HEK293 (cell line): Measurements from ENCODE around the gene BCL6.

ENCODE experiments used
- CTCF ChIA-PET: fragments of 350-600 bp; formaldehyde crosslinking; extraction: SDS; loops from one replicate; lab custom pipeline; 2021; ENCODE audit warnings: antibody characterized with exemption; lab: Yijun Ruan, JAX
- POLR2A ChIA-PET: fragments of 300-600 bp; formaldehyde crosslinking; extraction: SDS; loops from one replicate; lab custom pipeline; 2020; ENCODE audit warnings: antibody characterized with exemption, inconsistent platforms; lab: Yijun Ruan, JAX
- H3K27ac ChIP-seq: fragments of 200-500 bp; sonication (Bioruptor generic); 2 replicates; pipeline ENCODE4 v1.5.1; 2014; ENCODE audit warnings: low read depth, low read length, control low read depth, inconsistent platforms; ENCODE audit errors: extremely low read depth
- H3K36me3 ChIP-seq, 2 experiments: fragments of 200-500 bp in 1 of 2; sonication (Bioruptor generic) in 1 of 2; 1 replicate in 1 of 2; 2 replicates in 1 of 2; pipeline ENCODE4 v1.5.1; 2014 to 2017; ENCODE audit warnings: inconsistent platforms in 2 of 2, low read length in 2 of 2; ENCODE audit not compliant: control insufficient read depth in 2 of 2, insufficient read depth in 1 of 2
- H3K4me1 ChIP-seq: fragments of 200-500 bp; sonication (Bioruptor generic); 2 replicates; pipeline ENCODE4 v1.5.1; 2014; ENCODE audit warnings: mild to moderate bottlenecking, low read length, inconsistent platforms; ENCODE audit not compliant: control insufficient read depth, insufficient read depth
- H3K4me3 ChIP-seq: 2 replicates; pipeline ENCODE4 v1.5.1; 2011; ENCODE audit warnings: low read depth, mild to moderate bottlenecking, control low read depth, low read length, moderate library complexity
- H3K9me3 ChIP-seq: fragments of 200-500 bp; sonication (Bioruptor generic); 2 replicates; pipeline ENCODE4 v1.5.1; 2014; ENCODE audit warnings: low read depth, low read length, inconsistent platforms; ENCODE audit not compliant: control insufficient read depth, insufficient read depth
- AEBP2 ChIP-seq: fragments of 450-650 bp; formaldehyde crosslinking; IDR thresholded peaks from 2 replicates; pipeline ENCODE4 v1.5.1; 2016; ENCODE audit warnings: missing biosample characterization, missing genetic modification characterization, borderline replicate concordance
- ATF2 ChIP-seq: fragments of 450-650 bp; formaldehyde crosslinking; IDR thresholded peaks from 2 replicates; pipeline ENCODE4 v1.5.1; 2016; ENCODE audit warnings: missing biosample characterization, missing genetic modification characterization, low read depth
- FEZF1 ChIP-seq: fragments of 450-650 bp; formaldehyde crosslinking; IDR thresholded peaks from 2 replicates; pipeline ENCODE4 v1.5.1; 2016; ENCODE audit warnings: missing biosample characterization, missing genetic modification characterization
- GLIS2 ChIP-seq: fragments of 450-650 bp; formaldehyde crosslinking; IDR thresholded peaks from 2 replicates; pipeline ENCODE4 v1.5.1; 2016; ENCODE audit warnings: missing biosample characterization, missing genetic modification characterization
- HOXA7 ChIP-seq: sonication (generic); formaldehyde crosslinking; IDR thresholded peaks from 2 replicates; pipeline ENCODE4 v1.8.1; 2022; ENCODE audit warnings: missing genetic modification reagents, borderline replicate concordance
- HOXC10 ChIP-seq: sonication (generic); formaldehyde crosslinking; IDR thresholded peaks from 2 replicates; pipeline ENCODE4 v1.8.1; 2023; ENCODE audit warnings: mild to moderate bottlenecking, missing genetic modification reagents
- IKZF3 ChIP-seq: fragments of 450-650 bp; IDR thresholded peaks from 2 replicates; pipeline ENCODE4 v1.5.0; 2018; ENCODE audit warnings: missing biosample characterization, mild to moderate bottlenecking, missing genetic modification characterization, moderate library complexity
- OSR2 ChIP-seq: fragments of 450-650 bp; formaldehyde crosslinking; IDR thresholded peaks from 2 replicates; pipeline ENCODE4 v1.5.1; 2016; ENCODE audit warnings: missing biosample characterization, missing genetic modification characterization
- RBAK ChIP-seq: fragments of 450-650 bp; formaldehyde crosslinking; IDR thresholded peaks from 2 replicates; pipeline ENCODE4 v1.5.1; 2016; ENCODE audit warnings: missing biosample characterization, missing genetic modification characterization
- REPIN1 ChIP-seq: fragments of 450-650 bp; formaldehyde crosslinking; IDR thresholded peaks from 2 replicates; pipeline ENCODE4 v1.5.1; 2017; ENCODE audit warnings: missing biosample characterization, missing genetic modification characterization, low read depth
- TRIM28 ChIP-seq: IDR thresholded peaks from 2 replicates; pipeline ENCODE4 v1.6.1; 2011; ENCODE audit warnings: low read length, control low read depth, borderline replicate concordance
- ZBTB1 ChIP-seq: fragments of 450-650 bp; formaldehyde crosslinking; IDR thresholded peaks from 2 replicates; pipeline ENCODE4 v1.5.1; 2016; ENCODE audit warnings: missing biosample characterization, missing genetic modification characterization
- ZBTB49 ChIP-seq: fragments of 450-650 bp; formaldehyde crosslinking; IDR thresholded peaks from 2 replicates; pipeline ENCODE4 v1.5.1; 2016; ENCODE audit warnings: missing biosample characterization, missing genetic modification characterization, low read depth
- ZFP3 ChIP-seq: fragments of 450-650 bp; formaldehyde crosslinking; IDR thresholded peaks from 2 replicates; pipeline ENCODE4 v1.5.1; 2016; ENCODE audit warnings: low read depth, missing biosample characterization, missing genetic modification characterization
- ZFP69B ChIP-seq: fragments of 450-650 bp; formaldehyde crosslinking; IDR thresholded peaks from 2 replicates; pipeline ENCODE4 v1.5.1; 2016; ENCODE audit warnings: missing biosample characterization, missing genetic modification characterization
- ZNF10 ChIP-seq: fragments of 450-650 bp; formaldehyde crosslinking; IDR thresholded peaks from 2 replicates; pipeline ENCODE4 v1.5.1; 2017; ENCODE audit warnings: missing biosample characterization, missing genetic modification characterization
- ZNF138 ChIP-seq: fragments of 450-650 bp; formaldehyde crosslinking; IDR thresholded peaks from 2 replicates; pipeline ENCODE4 v1.5.1; 2016; ENCODE audit warnings: missing biosample characterization, missing genetic modification characterization, borderline replicate concordance
- ZNF140 ChIP-seq: fragments of 450-650 bp; formaldehyde crosslinking; IDR thresholded peaks from 2 replicates; pipeline ENCODE4 v1.5.1; 2016; ENCODE audit warnings: missing biosample characterization, missing genetic modification characterization
- ZNF19 ChIP-seq: fragments of 450-650 bp; formaldehyde crosslinking; IDR thresholded peaks from 2 replicates; pipeline ENCODE4; 2016; ENCODE audit warnings: missing biosample characterization, missing genetic modification characterization, low read depth
- ZNF248 ChIP-seq: fragments of 450-650 bp; formaldehyde crosslinking; IDR thresholded peaks from 2 replicates; pipeline ENCODE4 v1.5.1; 2017; ENCODE audit warnings: missing biosample characterization, missing genetic modification characterization
- ZNF274 ChIP-seq, 2 experiments: fragments of 200-500 bp in 1 of 2; fragments of 450-650 bp in 1 of 2; sonication (Bioruptor generic) in 1 of 2; formaldehyde crosslinking in 1 of 2; IDR thresholded peaks; 2 replicates each; pipeline versions ENCODE4 v1.5.1 to v1.6.1; 2014 to 2016; ENCODE audit warnings: borderline replicate concordance in 1 of 2, inconsistent platforms in 1 of 2, low read length in 1 of 2, missing biosample characterization in 1 of 2, missing genetic modification characterization in 1 of 2
- ZNF302 ChIP-seq: fragments of 450-650 bp; formaldehyde crosslinking; IDR thresholded peaks from 2 replicates; pipeline ENCODE4 v1.5.1; 2016; ENCODE audit warnings: missing biosample characterization, missing genetic modification characterization, low read depth
- ZNF416 ChIP-seq: fragments of 450-650 bp; formaldehyde crosslinking; IDR thresholded peaks from 2 replicates; pipeline ENCODE4 v1.5.1; 2016; ENCODE audit warnings: missing biosample characterization, missing genetic modification characterization
- ZNF530 ChIP-seq: fragments of 450-650 bp; formaldehyde crosslinking; IDR thresholded peaks from 2 replicates; pipeline ENCODE4 v1.5.1; 2016; ENCODE audit warnings: low read depth, missing biosample characterization, missing genetic modification characterization
- ZNF544 ChIP-seq: fragments of 450-650 bp; formaldehyde crosslinking; IDR thresholded peaks from 2 replicates; pipeline ENCODE4 v1.5.0; 2017; ENCODE audit warnings: missing biosample characterization, missing genetic modification characterization
- ZNF558 ChIP-seq: fragments of 450-650 bp; formaldehyde crosslinking; IDR thresholded peaks from 2 replicates; pipeline ENCODE4 v1.5.1; 2016; ENCODE audit warnings: missing biosample characterization, missing genetic modification characterization
- ZNF571 ChIP-seq: fragments of 450-650 bp; formaldehyde crosslinking; IDR thresholded peaks from 2 replicates; pipeline ENCODE4 v1.5.0; 2017; ENCODE audit warnings: missing biosample characterization, missing genetic modification characterization
- ZNF596 ChIP-seq: fragments of 450-650 bp; IDR thresholded peaks from 2 replicates; pipeline ENCODE4 v1.5.0; 2018; ENCODE audit warnings: missing biosample characterization, mild to moderate bottlenecking, missing genetic modification characterization, moderate library complexity
- ZNF610 ChIP-seq: fragments of 450-650 bp; formaldehyde crosslinking; IDR thresholded peaks from 2 replicates; pipeline ENCODE4 v1.5.1; 2016; ENCODE audit warnings: missing biosample characterization, missing genetic modification characterization, borderline replicate concordance
- ZNF664 ChIP-seq: fragments of 450-650 bp; formaldehyde crosslinking; IDR thresholded peaks from 2 replicates; pipeline ENCODE4 v1.5.1; 2016; ENCODE audit warnings: missing biosample characterization, missing genetic modification characterization
- ZNF670 ChIP-seq: fragments of 450-650 bp; formaldehyde crosslinking; IDR thresholded peaks from 2 replicates; pipeline ENCODE4 v1.5.1; 2016; ENCODE audit warnings: missing biosample characterization, missing genetic modification characterization, low read depth
- ZNF677 ChIP-seq: fragments of 450-650 bp; IDR thresholded peaks from 2 replicates; pipeline ENCODE4 v1.5.0; 2018; ENCODE audit warnings: missing biosample characterization, mild to moderate bottlenecking, missing genetic modification characterization, moderate library complexity
- ZNF785 ChIP-seq: fragments of 450-650 bp; formaldehyde crosslinking; IDR thresholded peaks from 2 replicates; pipeline ENCODE4 v1.5.1; 2016; ENCODE audit warnings: missing biosample characterization, missing genetic modification characterization
- ZNF791 ChIP-seq: fragments of 450-650 bp; formaldehyde crosslinking; IDR thresholded peaks from 2 replicates; pipeline ENCODE4 v1.5.1; 2016; ENCODE audit warnings: missing biosample characterization, missing genetic modification characterization
- ZNF792 ChIP-seq: fragments of 450-650 bp; formaldehyde crosslinking; IDR thresholded peaks from 2 replicates; pipeline ENCODE4 v1.5.1; 2016; ENCODE audit warnings: missing biosample characterization, missing genetic modification characterization

BCL6 gene

GRCh38 chr3:187762792-187763191 lies 17.5 kb upstream of the BCL6 start:
- ChIA-PET POLR2A (no interaction called here), CTCF (no interaction called here)
- no peaks in the 10 kb centered on the region for H3K4me1 ChIP-seq
- no peak for TF ChIP-seq ZNF558
- TF ChIP-seq ZNF19 (tag by site-specific recombination): no peak
- TF ChIP-seq REPIN1 (tag by site-specific recombination): no peak
- TF ChIP-seq ZNF610: no peak
- TF ChIP-seq IKZF3: no peak
- no peak for TF ChIP-seq GLIS2 (tag by site-specific recombination)
- no peak for TF ChIP-seq ZNF274 (IDR thresholded peaks at IDR 0.05; ENCODE audit: low read length)
- no peak for TF ChIP-seq ZNF274 (tag by site-specific recombination; IDR thresholded peaks at IDR 0.05; ENCODE audit: borderline replicate concordance)
- TF ChIP-seq RBAK (tag by site-specific recombination): no peak
- no peak for TF ChIP-seq AEBP2 (tag by site-specific recombination)
- no peak for TF ChIP-seq ZNF530 (tag by site-specific recombination)
- no peak for TF ChIP-seq ZNF140 (tag by site-specific recombination)
- no peak for TF ChIP-seq FEZF1
- TF ChIP-seq HOXC10 (CRISPR knock-in tag): no peak
- TF ChIP-seq ZNF302 (tag by site-specific recombination): no peak
- no peak for TF ChIP-seq ZFP69B
- no peak overlapping the region for H3K4me3 ChIP-seq
- H3K36me3 ChIP-seq: no peaks in the 10 kb centered on the region
- H3K9me3 ChIP-seq: no peaks in the 10 kb centered on the region
- H3K27ac ChIP-seq: no peak overlapping the region

- CTCF ChIA-PET: interaction anchor here (0.6 to 2.7 kb wide), 3 partner anchors 10 to 446 kb away, joined by 4 to 10 read pairs (median 7); no protein-coding TSS in a partner anchor
- no peak overlapping the region for H3K4me3 ChIP-seq
- no peaks in the 10 kb centered on the region for H3K4me1 ChIP-seq
- no peak overlapping the region for H3K27ac ChIP-seq
- H3K36me3 ChIP-seq: no peaks in the 10 kb centered on the region
- POLR2A ChIA-PET: no interaction called here
- TF ChIP-seq ZNF138 (tag by site-specific recombination) (no peak), ZNF596 (tag by site-specific recombination) (no peak), ZNF670 (tag by site-specific recombination) (no peak), ZFP3 (no peak), ZBTB49 (no peak), ZNF248 (tag by site-specific recombination) (no peak), ZNF10 (tag by site-specific recombination) (no peak), ZNF791 (tag by site-specific recombination) (no peak), TRIM28 (no peak), ZNF792 (no peak), ATF2 (no peak), ZNF664 (tag by site-specific recombination) (no peak), ZBTB1 (tag by site-specific recombination) (no peak), ZNF677 (tag by site-specific recombination) (no peak), ZNF416 (tag by site-specific recombination) (no peak), ZNF544 (tag by site-specific recombination) (no peak), HOXA7 (no peak), ZNF785 (tag by site-specific recombination) (no peak), OSR2 (tag by site-specific recombination) (no peak), ZNF571 (no peak)
- no peaks in the 10 kb centered on the region for H3K9me3 ChIP-seq
Measured at GRCh38 chr3:187759601-187760000, 14.3 kb upstream of the BCL6 start.
